GM18868 (cell line): Measurements from ENCODE around the gene C17orf107.
A peak's percentile ranks its signal among the peaks of the same experiment; 100 is the strongest.

Source experiments
- ATAC-seq: cut with Tn5 transposase; IDR thresholded peaks from one replicate; pipeline ENCODE4 v1.9.1; 2021; ENCODE audit warnings: mild to moderate bottlenecking, moderate library complexity; ENCODE audit not compliant: unreplicated experiment

The C17orf107 gene

GRCh38 chr17:4934173-4934979 lies 35.0 kb downstream of the C17orf107 start:
- peak; percentile 40 for ATAC-seq

GRCh38 chr17:4935650-4936049 lies 36.3 kb downstream of the C17orf107 start:
- no peak for ATAC-seq

- no peak for ATAC-seq
Measured at GRCh38 chr17:4936436-4936835, 37.1 kb downstream of the C17orf107 start.

GRCh38 chr17:4937553-4937952 lies 38.2 kb downstream of the C17orf107 start:
- ATAC-seq: no peak

GRCh38 chr17:4938069-4938491 lies 38.7 kb downstream of the C17orf107 start:
- no peak for ATAC-seq

GRCh38 chr17:4938688-4939545 lies 39.6 kb downstream of the C17orf107 start:
- ATAC-seq: no peak

- no peak for ATAC-seq
Measured at GRCh38 chr17:4939546-4939795, 40.1 kb downstream of the C17orf107 start.

- peak; percentile 69 for ATAC-seq
Measured at GRCh38 chr17:4939796-4940554, 40.6 kb downstream of the C17orf107 start, which contains the start of the genes RNF167 and SLC25A11. Gene RNF167, plus strand, starts transcription at chr17:4940268. Its CDS starts 642 bp downstream, at chr17:4940910. Gene SLC25A11, minus strand, starts transcription at chr17:4940046. Its CDS starts 136 bp downstream, at chr17:4939910.

GRCh38 chr17:4940555-4941318 lies 41.4 kb downstream of the C17orf107 start:
- no peak for ATAC-seq

GRCh38 chr17:4941319-4941610 lies 41.9 kb downstream of the C17orf107 start:
- no peak for ATAC-seq

- ATAC-seq: no peak
Measured at GRCh38 chr17:4942760-4943508, 43.6 kb downstream of the C17orf107 start.

GRCh38 chr17:4944163-4944553 lies 44.8 kb downstream of the C17orf107 start:
- no peak for ATAC-seq

- no peak for ATAC-seq
Measured at GRCh38 chr17:4944554-4945175, 45.3 kb downstream of the C17orf107 start.

- peak; percentile 29 for ATAC-seq
Measured at GRCh38 chr17:4945176-4945943, 46.0 kb downstream of the C17orf107 start.

GRCh38 chr17:4945944-4946280 lies 46.6 kb downstream of the C17orf107 start:
- ATAC-seq: no peak

- no peak for ATAC-seq
Measured at GRCh38 chr17:4946312-4946976, 47.1 kb downstream of the C17orf107 start.

- ATAC-seq: no peak
Measured at GRCh38 chr17:4947010-4947410, 47.7 kb downstream of the C17orf107 start.

- no peak for ATAC-seq
Measured at GRCh38 chr17:4947411-4948165, 48.3 kb downstream of the C17orf107 start.
